ENCODE measurements around the gene TAF4B.
"Not testable (repeated sequence)": the region's sequence is repeated elsewhere in the genome, so short reads cannot be mapped to it uniquely, and the experiment has no call there.

Gene TAF4B

GRCh38 chr18:26309281-26309680 lies 83.0 kb downstream of the TAF4B start:
- no peak for DNase-seq

- DNase-seq, result no peak
Observed at GRCh38 chr18:26312199-26312598, 86.0 kb downstream of the TAF4B start.

- DNase-seq, result no peak
Observed at GRCh38 chr18:26317398-26317797, 91.2 kb downstream of the TAF4B start.

GRCh38 chr18:26320686-26321085 lies 94.4 kb downstream of the TAF4B start:
- no peak for DNase-seq

GRCh38 chr18:26322890-26323653 lies 96.8 kb downstream of the TAF4B start:
- no peak for DNase-seq

- DNase-seq, result no peak
Observed at GRCh38 chr18:26325771-26326170, 99.5 kb downstream of the TAF4B start.

- no peak for DNase-seq
Observed at GRCh38 chr18:26327062-26327461, 100.8 kb downstream of the TAF4B start.

- DNase-seq, result no peak
Observed at GRCh38 chr18:26332991-26333390, 106.7 kb downstream of the TAF4B start.

- no peak for DNase-seq
Observed at GRCh38 chr18:26335156-26335555, 108.9 kb downstream of the TAF4B start.

GRCh38 chr18:26335571-26336487 lies 109.6 kb downstream of the TAF4B start:
- DNase-seq, result no peak

GRCh38 chr18:26336572-26336971 lies 110.3 kb downstream of the TAF4B start:
- no peak for DNase-seq

GRCh38 chr18:26342646-26343045 lies 116.4 kb downstream of the TAF4B start:
- no peak for DNase-seq

GRCh38 chr18:26350961-26351360 lies 124.7 kb downstream of the TAF4B start:
- no peak for DNase-seq

- DNase-seq, result no peak
Observed at GRCh38 chr18:26356045-26356785, 130.0 kb downstream of the TAF4B start.

- no peak for DNase-seq
Observed at GRCh38 chr18:26357960-26358359, 131.7 kb downstream of the TAF4B start.

GRCh38 chr18:26362021-26362420 lies 135.8 kb downstream of the TAF4B start:
- DNase-seq, result no peak

GRCh38 chr18:26367425-26367824 lies 141.2 kb downstream of the TAF4B start:
- no peak for DNase-seq

- DNase-seq, result no peak
Observed at GRCh38 chr18:26370037-26370436, 143.8 kb downstream of the TAF4B start.

- DNase-seq, result no peak
Observed at GRCh38 chr18:26376105-26376504, 149.9 kb downstream of the TAF4B start.

GRCh38 chr18:26378701-26379100 lies 152.5 kb downstream of the TAF4B start:
- no peak for DNase-seq

GRCh38 chr18:26381555-26381954 lies 155.3 kb downstream of the TAF4B start:
- DNase-seq, result not testable (repeated sequence)

- DNase-seq, result no peak
Observed at GRCh38 chr18:26383454-26384270, 157.4 kb downstream of the TAF4B start.

All from activated T-cell treated with anti-CD3 and anti-CD28 coated beads, Interleukin-2, amount 50 U/mL, for 48 hours (primary cell).